GM19397 (cell line): ENCODE measurements around the gene AP5S1.
"Not testable (repeated sequence)": the region's sequence is repeated elsewhere in the genome, so short reads cannot be mapped to it uniquely, and the experiment has no call there.

ENCODE experiments used
- ATAC-seq: cut with Tn5 transposase; IDR thresholded peaks from one replicate; pipeline ENCODE4 v1.9.1; 2021; ENCODE audit warnings: mild to moderate bottlenecking, moderate library complexity; ENCODE audit not compliant: unreplicated experiment

The AP5S1 gene

GRCh38 chr20:3789201-3789600 lies 31.1 kb upstream of the AP5S1 start:
- not testable (repeated sequence) for ATAC-seq

GRCh38 chr20:3794168-3794567 lies 26.2 kb upstream of the AP5S1 start:
- ATAC-seq = not testable (repeated sequence)

GRCh38 chr20:3794701-3795420 lies 25.5 kb upstream of the AP5S1 start:
- no peak for ATAC-seq

GRCh38 chr20:3795511-3796468 lies 24.6 kb upstream of the AP5S1 start, which contains the start of gene CDC25B:
Gene CDC25B (plus strand): TSS chr20:3796310. CDS start chr20:3796532, 222 bp downstream.
- ATAC-seq = peak; percentile 67

- peak; percentile 6 for ATAC-seq
Observed at GRCh38 chr20:3796477-3797225, 23.7 kb upstream of the AP5S1 start.

- ATAC-seq = no peak
Observed at GRCh38 chr20:3797226-3797545, 23.2 kb upstream of the AP5S1 start.

- no peak for ATAC-seq
Observed at GRCh38 chr20:3797592-3798372, 22.6 kb upstream of the AP5S1 start.

GRCh38 chr20:3798373-3798768 lies 22.0 kb upstream of the AP5S1 start:
- ATAC-seq = no peak

- no peak for ATAC-seq
Observed at GRCh38 chr20:3798908-3799248, 21.5 kb upstream of the AP5S1 start.

GRCh38 chr20:3800256-3800877 lies 20.0 kb upstream of the AP5S1 start:
- no peak for ATAC-seq

GRCh38 chr20:3800878-3801260 lies 19.5 kb upstream of the AP5S1 start:
- ATAC-seq = no peak

- no peak for ATAC-seq
Observed at GRCh38 chr20:3801299-3801698, 19.0 kb upstream of the AP5S1 start.

GRCh38 chr20:3801846-3802245 lies 18.5 kb upstream of the AP5S1 start:
- ATAC-seq = no peak

GRCh38 chr20:3802524-3803239 lies 17.7 kb upstream of the AP5S1 start:
- no peak for ATAC-seq

- ATAC-seq = no peak
Observed at GRCh38 chr20:3803289-3803688, 17.1 kb upstream of the AP5S1 start.

- ATAC-seq = no peak
Observed at GRCh38 chr20:3803854-3804253, 16.5 kb upstream of the AP5S1 start.

GRCh38 chr20:3804254-3804751 lies 16.0 kb upstream of the AP5S1 start:
- ATAC-seq = no peak

- ATAC-seq = no peak
Observed at GRCh38 chr20:3804781-3805180, 15.6 kb upstream of the AP5S1 start.

GRCh38 chr20:3808544-3808943 lies 11.8 kb upstream of the AP5S1 start:
- ATAC-seq = no peak
